GM23338 (cell line): Measurements from ENCODE around the gene CLNK.

Source experiments
- CREB1 ChIP-seq: fragments of 250-450 bp; sonication (Bioruptor Pico); IDR thresholded peaks from 2 replicates; pipeline ENCODE4 v1.5.0; 2020; ENCODE audit warnings: low read depth, mild to moderate bottlenecking, moderate library complexity
- EZH2 ChIP-seq: fragments of 200-600 bp; sonication (generic); IDR thresholded peaks from one replicate; pipeline ENCODE4 v1.8.0; 2017; ENCODE audit warnings: antibody characterized with exemption, mild to moderate bottlenecking, low read depth; ENCODE audit not compliant: unreplicated experiment
- EZH2phosphoT487 ChIP-seq: fragments of 200-600 bp; sonication (generic); IDR thresholded peaks from one replicate; pipeline ENCODE4 v1.8.1; 2018; ENCODE audit warnings: antibody characterized with exemption; ENCODE audit not compliant: unreplicated experiment
- JUNB ChIP-seq: IDR thresholded peaks from one replicate; pipeline ENCODE4 v1.6.1; 2016; ENCODE audit warnings: antibody characterized with exemption; ENCODE audit not compliant: unreplicated experiment
- POLR2AphosphoS5 ChIP-seq: IDR thresholded peaks from 2 replicates; pipeline ENCODE4 v1.6.1; 2016; ENCODE audit warnings: antibody characterized with exemption, low read depth
- STAT1 ChIP-seq: IDR thresholded peaks from one replicate; pipeline ENCODE4 v1.6.1; 2016; ENCODE audit warnings: antibody characterized with exemption; ENCODE audit not compliant: unreplicated experiment
- ZNF114 ChIP-seq: fragments of 250-450 bp; sonication (Bioruptor Pico); IDR thresholded peaks from 2 replicates; pipeline ENCODE4 v1.5.0; 2020; ENCODE audit warnings: mild to moderate bottlenecking, moderate library complexity
- TF ChIP-seq, protein P1 (sequence below), 2 experiments: fragments of 200-600 bp in 1 of 2; sonication (generic) in 1 of 2; conservative IDR thresholded peaks; 2 replicates each; pipeline versions ENCODE4 v1.5.1 to v1.6.1; 2016 to 2017; ENCODE audit warnings: antibody characterized with exemption in 2 of 2, low read depth in 2 of 2, mild to moderate bottlenecking in 2 of 2, moderate library complexity in 1 of 2
- TF ChIP-seq, protein P2 (sequence below): IDR thresholded peaks from one replicate; pipeline ENCODE4 v1.6.1; 2018; ENCODE audit warnings: antibody characterized with exemption; ENCODE audit not compliant: unreplicated experiment
- TF ChIP-seq, protein P3 (sequence below): IDR thresholded peaks from 2 replicates; pipeline ENCODE4 v1.6.1; 2016; ENCODE audit warnings: antibody characterized with exemption
- TF ChIP-seq, protein P4 (sequence below): fragments of 250-450 bp; sonication (Bioruptor Pico); IDR thresholded peaks from 2 replicates; pipeline ENCODE4 v1.5.0; 2020; ENCODE audit warnings: mild to moderate bottlenecking, moderate library complexity

DNA sequence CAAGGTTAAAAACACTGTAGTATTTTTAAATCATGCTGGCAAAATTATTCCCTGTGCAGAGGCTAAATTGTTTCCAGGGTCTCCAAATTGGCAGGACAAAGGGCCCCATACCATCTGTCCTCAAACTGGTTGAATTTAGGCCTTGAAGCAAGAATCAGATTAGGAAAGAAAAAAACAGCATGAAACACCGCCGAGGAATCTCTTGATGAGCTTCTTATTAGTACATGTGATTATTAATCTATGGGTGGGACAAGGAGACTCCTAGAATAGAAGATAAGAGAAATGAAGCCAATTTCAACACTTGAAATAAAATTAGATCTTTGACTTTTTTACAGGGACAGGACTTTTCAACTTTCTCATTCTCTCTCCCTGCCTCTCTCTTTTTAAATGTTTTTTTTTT is 7.1 kb upstream of the CLNK start:
- TF ChIP-seq JUNB = no peak
- TF ChIP-seq, protein P1, sequence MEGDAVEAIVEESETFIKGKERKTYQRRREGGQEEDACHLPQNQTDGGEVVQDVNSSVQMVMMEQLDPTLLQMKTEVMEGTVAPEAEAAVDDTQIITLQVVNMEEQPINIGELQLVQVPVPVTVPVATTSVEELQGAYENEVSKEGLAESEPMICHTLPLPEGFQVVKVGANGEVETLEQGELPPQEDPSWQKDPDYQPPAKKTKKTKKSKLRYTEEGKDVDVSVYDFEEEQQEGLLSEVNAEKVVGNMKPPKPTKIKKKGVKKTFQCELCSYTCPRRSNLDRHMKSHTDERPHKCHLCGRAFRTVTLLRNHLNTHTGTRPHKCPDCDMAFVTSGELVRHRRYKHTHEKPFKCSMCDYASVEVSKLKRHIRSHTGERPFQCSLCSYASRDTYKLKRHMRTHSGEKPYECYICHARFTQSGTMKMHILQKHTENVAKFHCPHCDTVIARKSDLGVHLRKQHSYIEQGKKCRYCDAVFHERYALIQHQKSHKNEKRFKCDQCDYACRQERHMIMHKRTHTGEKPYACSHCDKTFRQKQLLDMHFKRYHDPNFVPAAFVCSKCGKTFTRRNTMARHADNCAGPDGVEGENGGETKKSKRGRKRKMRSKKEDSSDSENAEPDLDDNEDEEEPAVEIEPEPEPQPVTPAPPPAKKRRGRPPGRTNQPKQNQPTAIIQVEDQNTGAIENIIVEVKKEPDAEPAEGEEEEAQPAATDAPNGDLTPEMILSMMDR (conservative IDR thresholded peaks at IDR 0.05; ENCODE audit: low read depth in 2 of 2) = no peak
- TF ChIP-seq POLR2AphosphoS5 = no peak
- TF ChIP-seq EZH2phosphoT487 = no peak
- TF ChIP-seq, protein P2, sequence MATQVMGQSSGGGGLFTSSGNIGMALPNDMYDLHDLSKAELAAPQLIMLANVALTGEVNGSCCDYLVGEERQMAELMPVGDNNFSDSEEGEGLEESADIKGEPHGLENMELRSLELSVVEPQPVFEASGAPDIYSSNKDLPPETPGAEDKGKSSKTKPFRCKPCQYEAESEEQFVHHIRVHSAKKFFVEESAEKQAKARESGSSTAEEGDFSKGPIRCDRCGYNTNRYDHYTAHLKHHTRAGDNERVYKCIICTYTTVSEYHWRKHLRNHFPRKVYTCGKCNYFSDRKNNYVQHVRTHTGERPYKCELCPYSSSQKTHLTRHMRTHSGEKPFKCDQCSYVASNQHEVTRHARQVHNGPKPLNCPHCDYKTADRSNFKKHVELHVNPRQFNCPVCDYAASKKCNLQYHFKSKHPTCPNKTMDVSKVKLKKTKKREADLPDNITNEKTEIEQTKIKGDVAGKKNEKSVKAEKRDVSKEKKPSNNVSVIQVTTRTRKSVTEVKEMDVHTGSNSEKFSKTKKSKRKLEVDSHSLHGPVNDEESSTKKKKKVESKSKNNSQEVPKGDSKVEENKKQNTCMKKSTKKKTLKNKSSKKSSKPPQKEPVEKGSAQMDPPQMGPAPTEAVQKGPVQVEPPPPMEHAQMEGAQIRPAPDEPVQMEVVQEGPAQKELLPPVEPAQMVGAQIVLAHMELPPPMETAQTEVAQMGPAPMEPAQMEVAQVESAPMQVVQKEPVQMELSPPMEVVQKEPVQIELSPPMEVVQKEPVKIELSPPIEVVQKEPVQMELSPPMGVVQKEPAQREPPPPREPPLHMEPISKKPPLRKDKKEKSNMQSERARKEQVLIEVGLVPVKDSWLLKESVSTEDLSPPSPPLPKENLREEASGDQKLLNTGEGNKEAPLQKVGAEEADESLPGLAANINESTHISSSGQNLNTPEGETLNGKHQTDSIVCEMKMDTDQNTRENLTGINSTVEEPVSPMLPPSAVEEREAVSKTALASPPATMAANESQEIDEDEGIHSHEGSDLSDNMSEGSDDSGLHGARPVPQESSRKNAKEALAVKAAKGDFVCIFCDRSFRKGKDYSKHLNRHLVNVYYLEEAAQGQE = no peak
- TF ChIP-seq EZH2 = no peak
- TF ChIP-seq CREB1 = no peak
- TF ChIP-seq, protein P3, sequence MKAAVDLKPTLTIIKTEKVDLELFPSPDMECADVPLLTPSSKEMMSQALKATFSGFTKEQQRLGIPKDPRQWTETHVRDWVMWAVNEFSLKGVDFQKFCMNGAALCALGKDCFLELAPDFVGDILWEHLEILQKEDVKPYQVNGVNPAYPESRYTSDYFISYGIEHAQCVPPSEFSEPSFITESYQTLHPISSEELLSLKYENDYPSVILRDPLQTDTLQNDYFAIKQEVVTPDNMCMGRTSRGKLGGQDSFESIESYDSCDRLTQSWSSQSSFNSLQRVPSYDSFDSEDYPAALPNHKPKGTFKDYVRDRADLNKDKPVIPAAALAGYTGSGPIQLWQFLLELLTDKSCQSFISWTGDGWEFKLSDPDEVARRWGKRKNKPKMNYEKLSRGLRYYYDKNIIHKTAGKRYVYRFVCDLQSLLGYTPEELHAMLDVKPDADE = no peak
- TF ChIP-seq ZNF114 (CRISPR knock-in tag) = no peak
- TF ChIP-seq, protein P4, sequence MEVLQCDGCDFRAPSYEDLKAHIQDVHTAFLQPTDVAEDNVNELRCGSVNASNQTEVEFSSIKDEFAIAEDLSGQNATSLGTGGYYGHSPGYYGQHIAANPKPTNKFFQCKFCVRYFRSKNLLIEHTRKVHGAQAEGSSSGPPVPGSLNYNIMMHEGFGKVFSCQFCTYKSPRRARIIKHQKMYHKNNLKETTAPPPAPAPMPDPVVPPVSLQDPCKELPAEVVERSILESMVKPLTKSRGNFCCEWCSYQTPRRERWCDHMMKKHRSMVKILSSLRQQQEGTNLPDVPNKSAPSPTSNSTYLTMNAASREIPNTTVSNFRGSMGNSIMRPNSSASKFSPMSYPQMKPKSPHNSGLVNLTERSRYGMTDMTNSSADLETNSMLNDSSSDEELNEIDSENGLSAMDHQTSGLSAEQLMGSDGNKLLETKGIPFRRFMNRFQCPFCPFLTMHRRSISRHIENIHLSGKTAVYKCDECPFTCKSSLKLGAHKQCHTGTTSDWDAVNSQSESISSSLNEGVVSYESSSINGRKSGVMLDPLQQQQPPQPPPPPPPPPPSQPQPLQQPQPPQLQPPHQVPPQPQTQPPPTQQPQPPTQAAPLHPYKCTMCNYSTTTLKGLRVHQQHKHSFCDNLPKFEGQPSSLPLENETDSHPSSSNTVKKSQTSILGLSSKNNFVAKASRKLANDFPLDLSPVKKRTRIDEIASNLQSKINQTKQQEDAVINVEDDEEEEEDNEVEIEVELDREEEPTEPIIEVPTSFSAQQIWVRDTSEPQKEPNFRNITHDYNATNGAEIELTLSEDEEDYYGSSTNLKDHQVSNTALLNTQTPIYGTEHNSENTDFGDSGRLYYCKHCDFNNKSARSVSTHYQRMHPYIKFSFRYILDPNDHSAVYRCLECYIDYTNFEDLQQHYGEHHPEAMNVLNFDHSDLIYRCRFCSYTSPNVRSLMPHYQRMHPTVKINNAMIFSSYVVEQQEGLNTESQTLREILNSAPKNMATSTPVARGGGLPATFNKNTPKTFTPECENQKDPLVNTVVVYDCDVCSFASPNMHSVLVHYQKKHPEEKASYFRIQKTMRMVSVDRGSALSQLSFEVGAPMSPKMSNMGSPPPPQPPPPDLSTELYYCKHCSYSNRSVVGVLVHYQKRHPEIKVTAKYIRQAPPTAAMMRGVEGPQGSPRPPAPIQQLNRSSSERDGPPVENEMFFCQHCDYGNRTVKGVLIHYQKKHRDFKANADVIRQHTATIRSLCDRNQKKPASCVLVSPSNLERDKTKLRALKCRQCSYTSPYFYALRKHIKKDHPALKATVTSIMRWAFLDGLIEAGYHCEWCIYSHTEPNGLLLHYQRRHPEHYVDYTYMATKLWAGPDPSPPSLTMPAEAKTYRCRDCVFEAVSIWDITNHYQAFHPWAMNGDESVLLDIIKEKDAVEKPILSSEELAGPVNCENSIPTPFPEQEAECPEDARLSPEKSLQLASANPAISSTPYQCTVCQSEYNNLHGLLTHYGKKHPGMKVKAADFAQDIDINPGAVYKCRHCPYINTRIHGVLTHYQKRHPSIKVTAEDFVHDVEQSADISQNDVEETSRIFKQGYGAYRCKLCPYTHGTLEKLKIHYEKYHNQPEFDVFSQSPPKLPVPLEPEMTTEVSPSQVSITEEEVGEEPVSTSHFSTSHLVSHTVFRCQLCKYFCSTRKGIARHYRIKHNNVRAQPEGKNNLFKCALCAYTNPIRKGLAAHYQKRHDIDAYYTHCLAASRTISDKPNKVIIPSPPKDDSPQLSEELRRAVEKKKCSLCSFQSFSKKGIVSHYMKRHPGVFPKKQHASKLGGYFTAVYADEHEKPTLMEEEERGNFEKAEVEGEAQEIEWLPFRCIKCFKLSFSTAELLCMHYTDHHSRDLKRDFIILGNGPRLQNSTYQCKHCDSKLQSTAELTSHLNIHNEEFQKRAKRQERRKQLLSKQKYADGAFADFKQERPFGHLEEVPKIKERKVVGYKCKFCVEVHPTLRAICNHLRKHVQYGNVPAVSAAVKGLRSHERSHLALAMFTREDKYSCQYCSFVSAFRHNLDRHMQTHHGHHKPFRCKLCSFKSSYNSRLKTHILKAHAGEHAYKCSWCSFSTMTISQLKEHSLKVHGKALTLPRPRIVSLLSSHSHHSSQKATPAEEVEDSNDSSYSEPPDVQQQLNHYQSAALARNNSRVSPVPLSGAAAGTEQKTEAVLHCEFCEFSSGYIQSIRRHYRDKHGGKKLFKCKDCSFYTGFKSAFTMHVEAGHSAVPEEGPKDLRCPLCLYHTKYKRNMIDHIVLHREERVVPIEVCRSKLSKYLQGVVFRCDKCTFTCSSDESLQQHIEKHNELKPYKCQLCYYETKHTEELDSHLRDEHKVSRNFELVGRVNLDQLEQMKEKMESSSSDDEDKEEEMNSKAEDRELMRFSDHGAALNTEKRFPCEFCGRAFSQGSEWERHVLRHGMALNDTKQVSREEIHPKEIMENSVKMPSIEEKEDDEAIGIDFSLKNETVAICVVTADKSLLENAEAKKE (CRISPR knock-in tag) = no peak
- no peak for TF ChIP-seq STAT1
